ENCODE measurements around the gene INPP5E.

- TF ChIP-seq CTCF (IDR thresholded peaks at IDR 0.05), result no peak
- no peak for TF ChIP-seq EZH2 (IDR thresholded peaks at IDR 0.05; ENCODE audit: borderline replicate concordance, insufficient read depth, low read depth, low read length, poor library complexity, severe bottlenecking)
Observed at GRCh38 chr9:136410500-136411287, 29.0 kb downstream of the INPP5E start, which contains the start of the genes ENTR1 and PMPCA.
